ENCODE results near the gene ARMH4. TPM values are rescaled to one million over a fixed set of nuclear protein-coding genes. Genes with fewer than 3 reads are reported as not detected.

ARMH4 gene
- total RNA-seq, 1 donor from 2014 or later, result 54.2 TPM

DNA sequence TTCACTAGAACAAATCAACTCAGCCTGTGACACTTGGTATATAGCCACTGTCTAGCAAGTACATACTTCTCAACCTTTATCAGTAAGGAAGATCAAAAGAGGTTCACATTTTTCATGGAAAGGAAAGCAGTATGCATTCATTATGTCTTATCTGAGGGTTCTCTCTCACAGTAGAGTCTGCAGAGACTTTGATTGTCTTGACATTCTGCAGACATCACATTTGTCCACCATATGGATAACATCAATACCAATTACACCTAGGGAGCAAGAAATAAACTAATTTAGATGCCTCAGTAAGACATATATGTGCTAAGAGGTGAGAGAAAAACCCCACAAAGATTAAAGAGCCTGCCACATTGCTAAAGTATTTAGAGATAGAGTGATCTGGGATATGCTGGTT is 175.3 kb downstream of the ARMH4 start:
- no peak for FAIRE-seq
- no peak for DNase-seq (ENCODE audit: low spot score in 2 of 2)

DNA sequence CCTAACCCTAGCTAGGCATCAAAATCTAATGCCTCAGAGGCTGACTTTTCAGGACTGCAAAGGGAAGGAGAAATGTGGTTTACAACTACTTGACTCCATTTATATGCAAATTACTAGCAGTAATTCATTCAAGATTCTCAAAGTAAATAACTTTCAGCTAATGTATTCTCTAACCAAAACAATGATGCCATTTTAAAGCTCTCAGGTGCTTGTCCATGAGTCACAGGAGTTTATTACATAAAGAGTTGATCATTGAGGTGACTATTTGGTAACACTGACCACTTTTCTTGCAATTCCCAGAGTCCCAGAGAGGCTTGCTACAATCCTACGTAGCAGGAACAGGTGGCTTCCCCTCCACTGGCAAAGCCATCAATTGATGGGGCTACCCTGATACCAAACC is 177.1 kb downstream of the ARMH4 start:
- DNase-seq (ENCODE audit: low spot score in 2 of 2), result no peak
- no peak for FAIRE-seq

DNA sequence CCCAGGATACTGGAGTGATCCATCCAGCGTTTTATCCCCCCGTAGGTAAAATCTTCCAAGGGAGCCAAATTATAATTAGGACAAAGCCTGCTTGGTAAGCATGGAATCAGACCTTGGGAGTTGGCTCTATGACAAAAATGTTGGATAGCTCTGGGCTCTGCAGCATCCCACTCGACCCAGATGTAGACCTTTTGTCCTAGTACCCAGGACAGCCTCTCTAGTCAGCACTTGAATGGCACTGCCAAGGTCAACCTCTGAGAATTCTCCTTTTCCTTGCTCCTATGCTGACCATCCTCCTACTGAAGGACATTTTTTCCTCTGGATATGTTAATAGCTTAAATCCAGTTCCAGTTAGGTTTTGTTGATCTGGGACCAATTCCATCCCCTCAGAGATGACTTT is 181.4 kb downstream of the ARMH4 start:
- FAIRE-seq (no peak), DNase-seq (ENCODE audit: low spot score in 2 of 2) (no peak)

DNA sequence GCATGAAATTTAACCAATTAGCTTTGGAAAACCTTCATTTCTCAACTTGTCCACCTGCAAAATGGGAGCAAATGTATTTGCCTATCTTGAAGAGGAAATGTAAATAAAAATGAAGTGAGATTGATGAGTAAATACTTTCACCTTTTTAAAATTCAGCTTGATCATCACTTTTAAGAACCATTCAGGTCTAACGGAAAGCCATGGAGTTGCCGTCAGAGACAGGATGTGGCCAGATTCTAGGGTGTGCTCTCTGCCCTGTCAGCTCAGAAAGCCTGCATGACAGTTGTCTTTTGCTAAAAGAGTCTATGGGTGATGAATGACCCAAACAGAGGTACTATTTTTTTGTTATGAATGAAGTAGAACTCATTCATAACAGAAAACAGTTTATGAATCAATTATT is 181.8 kb downstream of the ARMH4 start:
- FAIRE-seq, result no peak

DNA sequence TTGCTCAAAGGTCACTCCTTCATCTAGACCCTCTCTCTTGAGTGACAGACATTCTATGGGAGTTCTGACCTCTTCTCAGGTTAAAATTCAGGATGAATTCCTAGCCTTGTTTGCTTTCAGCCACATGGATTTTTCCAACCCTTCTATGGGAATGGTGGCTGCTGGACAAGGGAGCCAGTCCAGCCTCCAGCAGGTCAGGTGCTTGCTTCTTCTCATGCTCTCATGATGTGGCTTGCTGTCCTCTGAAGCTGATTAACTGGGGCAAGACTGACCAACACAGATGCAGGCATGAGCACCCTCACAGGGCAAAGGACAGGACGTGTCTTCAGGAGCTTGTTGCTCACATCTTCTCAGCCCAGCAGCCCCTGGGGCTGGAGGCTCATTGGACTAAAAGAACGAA is 188.9 kb downstream of the ARMH4 start:
- DNase-seq (ENCODE audit: low spot score in 2 of 2) (no peak), FAIRE-seq (no peak)

More for the DNA sequence above, 181.8 kb downstream of the ARMH4 start:
- no peak for DNase-seq (ENCODE audit: low spot score in 2 of 2)

DNA sequence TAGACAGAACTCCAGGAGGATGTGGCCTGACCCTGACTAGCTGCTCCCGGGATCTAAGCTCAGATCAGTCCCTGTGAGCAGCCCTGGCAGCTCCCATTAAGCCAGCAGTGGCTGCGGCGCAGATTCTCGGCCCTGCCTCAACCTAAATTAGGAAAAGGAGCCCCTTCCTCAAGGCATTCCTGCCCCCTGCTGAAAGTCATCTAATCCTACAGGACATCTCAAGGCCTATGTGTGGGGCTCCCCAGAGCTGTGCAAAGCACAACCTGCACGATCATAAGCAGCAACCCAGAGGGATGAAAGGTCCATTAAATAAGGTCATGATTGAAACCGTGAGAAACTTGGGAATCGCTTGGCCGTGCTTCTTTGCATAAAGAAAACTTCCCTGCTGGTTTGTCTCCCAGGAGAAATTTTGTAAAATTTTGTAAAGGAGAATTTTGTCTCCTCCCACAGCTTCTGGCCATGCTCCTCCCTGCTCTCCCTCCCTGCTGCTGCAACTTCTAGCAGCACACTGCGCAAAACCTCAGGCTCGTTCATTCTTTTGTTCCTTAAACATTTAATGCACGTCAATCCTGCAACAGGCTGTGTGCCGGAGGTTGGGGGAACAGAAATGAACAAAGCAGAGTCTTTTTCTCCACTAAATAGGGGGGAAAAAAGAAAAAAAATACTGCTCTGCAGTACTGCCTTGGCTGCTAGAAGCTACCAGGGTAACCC is 189.5 kb downstream of the ARMH4 start:
- FAIRE-seq, result no peak
- DNase-seq (ENCODE audit: low spot score in 2 of 2), result peak in 1 of 2 donors; percentile 4

DNA sequence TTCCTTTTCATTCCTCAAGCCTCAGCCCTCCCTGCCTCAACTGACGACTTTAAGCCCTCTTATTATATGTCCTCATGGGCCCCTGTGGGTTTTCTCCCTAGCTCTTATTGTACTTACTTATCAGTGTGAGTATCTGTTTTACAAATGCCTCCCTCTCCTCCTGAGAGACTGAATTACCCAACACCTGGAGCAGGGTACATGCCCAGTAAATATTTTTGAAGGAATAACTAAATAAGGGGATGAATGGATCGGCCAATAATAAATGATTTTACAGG is 190.3 kb downstream of the ARMH4 start:
- no peak for DNase-seq (ENCODE audit: low spot score in 2 of 2)
- FAIRE-seq, result no peak

DNA sequence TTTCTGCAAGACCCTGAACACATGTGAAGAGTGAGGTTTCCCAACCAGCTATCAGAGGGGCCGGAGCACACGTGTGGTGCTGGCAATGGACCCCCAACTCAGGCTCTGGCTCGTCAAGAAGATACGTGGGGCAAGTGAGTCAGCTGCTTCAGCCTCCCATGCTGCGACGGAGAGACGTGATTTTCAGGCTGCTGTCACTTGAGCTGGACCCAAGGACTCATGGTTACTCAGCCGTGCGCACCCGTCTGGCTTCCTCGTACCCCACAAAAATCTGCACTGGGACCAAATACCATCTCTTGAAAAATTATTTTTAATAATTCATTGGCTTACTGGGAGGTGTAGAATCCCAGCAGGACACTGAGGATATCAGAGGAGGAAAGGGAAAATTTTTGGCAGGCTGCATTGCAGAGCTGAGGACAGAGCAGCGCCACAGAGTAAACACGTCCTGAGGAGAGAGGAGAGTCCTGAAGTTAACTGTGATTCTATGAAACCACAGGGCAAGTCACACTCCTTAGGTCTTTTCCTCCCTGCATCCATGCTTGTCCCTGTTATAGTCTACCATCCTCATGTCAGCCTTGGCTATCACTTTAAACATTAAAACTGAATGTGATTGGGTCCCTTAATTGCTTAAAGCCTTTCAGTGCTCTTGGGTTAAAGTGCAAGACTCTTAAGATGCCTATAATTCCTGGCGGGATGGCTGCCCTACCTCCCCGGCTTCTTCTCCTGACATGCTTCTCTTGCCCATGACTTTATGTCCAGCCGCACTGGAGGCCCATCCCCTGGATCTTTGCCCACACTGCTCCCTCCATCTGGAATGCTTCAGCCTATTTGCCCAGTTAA is 190.8 kb downstream of the ARMH4 start:
- FAIRE-seq, result no peak
- no peak for DNase-seq (ENCODE audit: low spot score in 2 of 2)

DNA sequence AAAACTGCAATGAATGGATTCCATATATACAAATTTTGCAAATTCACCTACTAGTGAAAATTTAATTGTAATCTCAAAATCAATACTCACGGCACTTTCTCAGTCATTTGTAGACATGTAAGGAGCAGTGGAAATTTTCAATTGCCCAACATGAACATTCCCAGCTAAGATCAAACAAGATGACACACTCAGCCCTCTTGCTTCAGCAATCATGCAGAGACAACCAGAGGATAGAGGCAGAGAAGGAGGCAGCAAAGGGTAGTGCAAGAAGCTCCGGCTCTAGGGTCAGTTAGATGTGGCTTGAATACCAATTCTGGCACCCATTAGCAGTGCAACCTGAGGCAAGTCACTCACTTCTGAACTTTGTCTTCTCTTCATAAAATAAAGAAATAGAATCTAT is 194.6 kb downstream of the ARMH4 start:
- DNase-seq (ENCODE audit: low spot score in 2 of 2) (no peak), FAIRE-seq (no peak)

Small RNAs within 50 kb of the gene (small RNA-seq; reads per million reads assigned to genes)
- gene RN7SL598P, result not detected

Other genes starting within 250 kb of the ARMH4 start
- gene ACTR10, start 47.9 kb upstream of the ARMH4 start, total RNA-seq, result 128 TPM
- 33.8 TPM for gene PSMA3, start 92.6 kb upstream of the ARMH4 start, total RNA-seq
- 59.1 TPM for gene ARID4A, start 146.3 kb upstream of the ARMH4 start, total RNA-seq
- gene TOMM20L, start 243.7 kb upstream of the ARMH4 start, total RNA-seq, result not detected

Data from frontal cortex (tissue), 4 donors.